ENCODE data around the gene PEAK3. TPM values are rescaled to one million over a fixed set of nuclear protein-coding genes. Genes with fewer than 3 reads are reported as not detected.
A peak's percentile ranks its signal among the peaks of the same experiment; 100 is the strongest.

PEAK3 gene
- total and polyA plus RNA-seq, 9 of the 15 experiments (the other 6 are each of a cell fraction or from before 2014, with no cell fraction given), result 0.07 to 0.40 TPM; not detected in 7

DNA sequence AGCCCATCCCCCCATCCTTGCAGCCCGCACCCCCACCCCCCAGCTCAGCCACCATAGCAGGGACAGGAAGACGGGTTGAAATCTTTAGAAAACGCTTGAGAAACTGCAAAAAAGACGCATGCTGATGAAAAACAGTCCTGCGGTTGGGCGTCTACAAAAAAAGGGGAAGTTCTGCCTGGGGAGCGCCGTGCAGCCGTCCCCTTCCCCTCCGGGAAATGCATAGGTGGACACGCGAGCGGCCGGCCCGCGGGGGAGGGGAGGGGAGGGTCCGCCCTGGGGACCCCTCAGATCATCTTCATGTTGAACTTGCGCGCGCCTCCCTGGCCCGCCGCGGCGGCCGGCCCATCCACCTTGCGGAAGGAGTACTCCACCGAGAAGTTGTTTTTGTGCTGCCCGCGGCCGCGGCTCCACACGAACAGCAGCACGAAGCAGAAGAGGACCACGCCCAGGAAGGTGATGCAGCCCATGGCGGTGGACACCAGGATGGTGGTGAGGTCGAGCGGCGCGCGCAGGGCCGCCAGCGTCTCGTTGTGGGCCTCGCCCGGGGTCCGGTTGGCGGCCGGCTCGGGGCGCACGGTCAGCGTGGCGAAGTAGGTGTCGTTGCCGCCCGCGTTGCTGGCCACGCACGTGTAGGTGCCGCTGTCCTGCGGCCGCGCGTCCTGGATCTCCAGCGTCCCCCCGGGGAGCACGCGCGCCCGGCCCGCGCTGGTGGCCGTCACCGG, 7.9 kb upstream of the PEAK3 start (continued):
- TF ChIP-seq ZC3H11A (IDR thresholded peaks at IDR 0.05; ENCODE audit: low read depth, low read length) (no peak), ZHX1 (conservative IDR thresholded peaks at IDR 0.05; ENCODE audit: low read length) (no peak), JUN (IDR thresholded peaks at IDR 0.05; ENCODE audit: borderline replicate concordance, low read depth, low read length) (no peak), JUN (CRISPR knock-in tag; IDR thresholded peaks at IDR 0.05; ENCODE audit: borderline replicate concordance) (no peak), RBBP5 (IDR thresholded peaks at IDR 0.05; ENCODE audit: borderline replicate concordance, insufficient read depth, low read length, poor library complexity, severe bottlenecking) (peak; percentile 55), SMAD4 (CRISPR knock-in tag; conservative IDR thresholded peaks at IDR 0.05) (peak; percentile 62; the same call in 1 of the 2 replicates), ZNF197 (CRISPR knock-in tag; IDR thresholded peaks at IDR 0.05; ENCODE audit: low read depth) (0 out of 2 replicates have a peak, but pooled peaks have one; percentile 29), MNT (conservative IDR thresholded peaks at IDR 0.05) (peak in 1 of 2 experiments; percentile 47; a peak in 1 of 4 replicates), L3MBTL2 (IDR thresholded peaks at IDR 0.05) (peak; percentile 96), MYC (IDR thresholded peaks at IDR 0.05; ENCODE audit: low read depth, low read length) (peak; percentile 46), MYC (CRISPR knock-in tag; IDR thresholded peaks at IDR 0.05; ENCODE audit: borderline replicate concordance, low read depth) (no peak), ZNF830 (CRISPR knock-in tag; IDR thresholded peaks at IDR 0.05) (peak; percentile 53; the same call in 1 of the 2 replicates), POLR2G (IDR thresholded peaks at IDR 0.05; ENCODE audit: low read depth, low read length) (peak; percentile 73)
- TF ChIP-seq, protein P1, sequence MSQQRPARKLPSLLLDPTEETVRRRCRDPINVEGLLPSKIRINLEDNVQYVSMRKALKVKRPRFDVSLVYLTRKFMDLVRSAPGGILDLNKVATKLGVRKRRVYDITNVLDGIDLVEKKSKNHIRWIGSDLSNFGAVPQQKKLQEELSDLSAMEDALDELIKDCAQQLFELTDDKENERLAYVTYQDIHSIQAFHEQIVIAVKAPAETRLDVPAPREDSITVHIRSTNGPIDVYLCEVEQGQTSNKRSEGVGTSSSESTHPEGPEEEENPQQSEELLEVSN (IDR thresholded peaks at IDR 0.05; ENCODE audit: borderline replicate concordance in 1 of 2, extremely low read depth in 1 of 2, insufficient read depth in 1 of 2, insufficient read length in 1 of 2, low read depth in 1 of 2, low read length in 1 of 2, poor library complexity in 1 of 2, severe bottlenecking in 1 of 2), result peak; percentile 57 to 74
- TF ChIP-seq, protein P2, sequence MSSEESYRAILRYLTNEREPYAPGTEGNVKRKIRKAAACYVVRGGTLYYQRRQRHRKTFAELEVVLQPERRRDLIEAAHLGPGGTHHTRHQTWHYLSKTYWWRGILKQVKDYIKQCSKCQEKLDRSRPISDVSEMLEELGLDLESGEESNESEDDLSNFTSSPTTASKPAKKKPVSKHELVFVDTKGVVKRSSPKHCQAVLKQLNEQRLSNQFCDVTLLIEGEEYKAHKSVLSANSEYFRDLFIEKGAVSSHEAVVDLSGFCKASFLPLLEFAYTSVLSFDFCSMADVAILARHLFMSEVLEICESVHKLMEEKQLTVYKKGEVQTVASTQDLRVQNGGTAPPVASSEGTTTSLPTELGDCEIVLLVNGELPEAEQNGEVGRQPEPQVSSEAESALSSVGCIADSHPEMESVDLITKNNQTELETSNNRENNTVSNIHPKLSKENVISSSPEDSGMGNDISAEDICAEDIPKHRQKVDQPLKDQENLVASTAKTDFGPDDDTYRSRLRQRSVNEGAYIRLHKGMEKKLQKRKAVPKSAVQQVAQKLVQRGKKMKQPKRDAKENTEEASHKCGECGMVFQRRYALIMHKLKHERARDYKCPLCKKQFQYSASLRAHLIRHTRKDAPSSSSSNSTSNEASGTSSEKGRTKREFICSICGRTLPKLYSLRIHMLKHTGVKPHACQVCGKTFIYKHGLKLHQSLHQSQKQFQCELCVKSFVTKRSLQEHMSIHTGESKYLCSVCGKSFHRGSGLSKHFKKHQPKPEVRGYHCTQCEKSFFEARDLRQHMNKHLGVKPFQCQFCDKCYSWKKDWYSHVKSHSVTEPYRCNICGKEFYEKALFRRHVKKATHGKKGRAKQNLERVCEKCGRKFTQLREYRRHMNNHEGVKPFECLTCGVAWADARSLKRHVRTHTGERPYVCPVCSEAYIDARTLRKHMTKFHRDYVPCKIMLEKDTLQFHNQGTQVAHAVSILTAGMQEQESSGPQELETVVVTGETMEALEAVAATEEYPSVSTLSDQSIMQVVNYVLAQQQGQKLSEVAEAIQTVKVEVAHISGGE (CRISPR knock-in tag; IDR thresholded peaks at IDR 0.05), result peak in 1 of 3 experiments; percentile 92; a peak in 2 of 6 replicates
